Bronchial epithelial cell (primary cell): ENCODE data around the gene ELOVL5. TPM values are rescaled to one million over a fixed set of nuclear protein-coding genes. Genes with fewer than 3 reads are reported as not detected.

Source experiments
- DNase-seq: peaks from one replicate; pipeline ENCODE4 v3.0.0-alpha.2; 2010; ENCODE audit warnings: low read depth
- FAIRE-seq: peaks from 2 replicates; lab custom pipeline; 2011; peaks lifted over from hg19 to GRCh38; lab: Jason Lieb, UNC
- H3K27me3 ChIP-seq: 2 replicates; pipeline ENCODE4 v1.5.1; 2011; ENCODE audit warnings: low read length; ENCODE audit not compliant: control insufficient read depth, insufficient read depth
- H3K36me3 ChIP-seq: 2 replicates; pipeline ENCODE4 v1.5.1; 2011; ENCODE audit warnings: low read length; ENCODE audit not compliant: control insufficient read depth, insufficient read depth
- H3K4me3 ChIP-seq: 2 replicates; pipeline ENCODE4 v1.5.1; 2011; ENCODE audit warnings: mild to moderate bottlenecking, low read depth, low read length, control low read depth
- CTCF ChIP-seq: IDR thresholded peaks from 2 replicates; pipeline ENCODE4 v1.5.1; 2011; ENCODE audit warnings: mild to moderate bottlenecking, moderate library complexity, low read length, control low read depth, inconsistent platforms; ENCODE audit not compliant: insufficient read depth, severe bottlenecking
- total RNA-seq: library from RNA; depleted of rRNA; stranded (reverse); fragments of >200 nt; gene quantifications from 2 replicates; pipeline ENCODE4 v1.2.1, GENCODE V29; 2014

ELOVL5 gene
- total RNA-seq, 1 donor from 2014 or later: 42.1 TPM

- DNase-seq (no peak), FAIRE-seq (no peak)
- no peak overlapping the region for H3K4me3 ChIP-seq
- H3K27me3 ChIP-seq: no peaks in the 10 kb centered on the region
- no peak for TF ChIP-seq CTCF
- peaks cover 2% of the 10 kb centered on the region for H3K36me3 ChIP-seq
Observed at GRCh38 chr6:53342217-53342616, 6.5 kb downstream of the ELOVL5 start.

GRCh38 chr6:53340536-53340935 lies 8.2 kb downstream of the ELOVL5 start:
- no peaks in the 10 kb centered on the region for H3K27me3 ChIP-seq
- peaks cover 6% of the 10 kb centered on the region for H3K36me3 ChIP-seq
- no peak for TF ChIP-seq CTCF
- no peak overlapping the region for H3K4me3 ChIP-seq
- FAIRE-seq (no peak), DNase-seq (no peak)

GRCh38 chr6:53339424-53339823 lies 9.3 kb downstream of the ELOVL5 start:
- no peak for DNase-seq
- no peak for TF ChIP-seq CTCF
- H3K4me3 ChIP-seq: no peak overlapping the region
- peaks cover 4% of the 10 kb centered on the region for H3K36me3 ChIP-seq
- no peak for FAIRE-seq
- no peaks in the 10 kb centered on the region for H3K27me3 ChIP-seq

- DNase-seq: no peak
- Histone ChIP-seq H3K4me3 (no peak overlapping the region), H3K36me3 (peaks cover 4% of the 10 kb centered on the region), H3K27me3 (no peaks in the 10 kb centered on the region)
- no peak for FAIRE-seq
- no peak for TF ChIP-seq CTCF
Observed at GRCh38 chr6:53338304-53338703, 10.4 kb downstream of the ELOVL5 start.

GRCh38 chr6:53336070-53336469 lies 12.7 kb downstream of the ELOVL5 start:
- DNase-seq (no peak), FAIRE-seq (no peak)
- Histone ChIP-seq H3K4me3 (no peak overlapping the region), H3K36me3 (peaks cover 4% of the 10 kb centered on the region), H3K27me3 (no peaks in the 10 kb centered on the region)
- TF ChIP-seq CTCF: no peak
